Gastrocnemius medialis (tissue), 4 donors: ENCODE measurements around the gene DCAF6. TPM values are rescaled to one million over a fixed set of nuclear protein-coding genes. Genes with fewer than 3 reads are reported as not detected.

Experiments
- ATAC-seq, 2 donors: fragments of 150-250 bp; one replicate each; pipeline ENCODE4 v1.9.1; 2016
- DNase-seq, 2 donors: peaks; one replicate each; pipeline ENCODE4 v3.0.0-alpha.2; 2019
- H3K27ac ChIP-seq, 4 donors: fragments of 200-600 bp; sonication (generic); 1 replicate in 1 of 4; 2 replicates in 3 of 4; pipeline ENCODE4 v1.5.1; 2016 to 2018; ENCODE audit warnings: mild to moderate bottlenecking in 2 of 4, moderate library complexity in 1 of 4
- H3K27me3 ChIP-seq, 3 donors: fragments of 200-600 bp; sonication (generic) in 2 of 3; 1 replicate in 1 of 3; 2 replicates in 2 of 3; pipeline versions ENCODE4 v1.5.1 to v1.6.0; 2016 to 2019; ENCODE audit warnings: mild to moderate bottlenecking in 1 of 3, moderate library complexity in 1 of 3
- H3K36me3 ChIP-seq, 2 donors: fragments of 200-600 bp; sonication (generic) in 1 of 2; one replicate each; pipeline ENCODE4 v1.5.1; 2017 to 2018
- H3K4me1 ChIP-seq, 2 donors: fragments of 200-600 bp; sonication (generic) in 1 of 2; one replicate each; pipeline ENCODE4 v1.5.1; 2016 to 2017; ENCODE audit warnings: mild to moderate bottlenecking in 2 of 2
- H3K4me3 ChIP-seq, 4 donors: fragments of 200-600 bp; sonication (generic) in 3 of 4; 1 replicate in 1 of 4; 2 replicates in 3 of 4; pipeline ENCODE4 v1.5.1; 2016 to 2019; ENCODE audit warnings: mild to moderate bottlenecking in 2 of 4
- H3K9me3 ChIP-seq, 3 donors: fragments of 200-600 bp; sonication (generic) in 2 of 3; 1 replicate in 1 of 3; 2 replicates in 2 of 3; pipeline ENCODE4 v1.5.1; 2016 to 2019
- CTCF ChIP-seq, 5 experiments: fragments of 450-650 bp in 3 of 5; fragments of 200-600 bp in 2 of 5; sonication (generic) in 2 of 5; IDR thresholded peaks in 4 of 5; conservative IDR thresholded peaks in 1 of 5; 1 replicate in 4 of 5; 2 replicates in 1 of 5; pipeline ENCODE4 v1.5.1; 2016 to 2019; ENCODE audit warnings: antibody characterized with exemption in 5 of 5, mild to moderate bottlenecking in 3 of 5, moderate library complexity in 3 of 5
- POLR2A ChIP-seq, 2 donors: fragments of 450-650 bp; IDR thresholded peaks; one replicate each; pipeline ENCODE4 v1.6.1; 2017; ENCODE audit warnings: antibody characterized with exemption in 2 of 2, mild to moderate bottlenecking in 2 of 2, moderate library complexity in 2 of 2
- in situ Hi-C, 4 donors: fragments of 200-750 bp; cut with MboI; loops; one replicate each; pipeline versions ENCODE4 v1.15.0 to v1.8.0; 2017; ENCODE audit warnings: low sequenced_read_pairs in 4 of 4
- intact Hi-C: fragments of 100-400 bp; cut with DNase I; formaldehyde crosslinking; loops from one replicate; pipeline ENCODE4 v1.15.1; 2023; ENCODE audit warnings: low total_unique reads
- total RNA-seq, 4 donors: library from RNA; depleted of rRNA; stranded (reverse); fragments of >200 nt; gene quantifications; one replicate each; pipeline versions ENCODE4 v1.1.0 to v1.2.3, GENCODE V29; 2016

DCAF6 gene
- total RNA-seq, 4 donors from 2014 or later, result 365 to 466 (median 389) TPM

DNA sequence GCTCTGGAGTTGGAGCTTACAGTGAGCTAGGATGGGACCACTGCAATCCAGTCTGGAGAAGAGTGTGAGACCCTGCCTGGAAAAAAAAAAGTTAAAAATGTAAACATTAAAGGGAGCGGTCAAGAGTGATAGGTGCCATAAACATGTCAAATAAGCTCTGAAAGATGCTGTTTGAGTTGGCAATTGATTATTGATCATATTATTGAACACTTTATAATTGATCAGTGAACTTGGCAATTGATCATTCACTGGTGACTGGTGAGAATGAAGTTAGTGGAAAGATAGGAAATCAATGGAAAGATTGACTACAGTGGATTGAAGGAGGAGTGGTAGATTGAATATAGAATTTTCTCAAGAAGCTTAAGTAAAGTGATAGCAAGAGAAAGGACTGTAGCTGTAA, 64.7 kb downstream of the DCAF6 start:
- in situ Hi-C loops (no loop called here), intact Hi-C loops (no loop called here)
- ATAC-seq (no peak), DNase-seq (no peak)
- Histone ChIP-seq H3K27me3 (no peaks in the 10 kb centered on the region), H3K4me3 (no peak overlapping the region), H3K27ac (no peak overlapping the region), H3K9me3 (no peaks in the 10 kb centered on the region), H3K4me1 (no peaks in the 10 kb centered on the region), H3K36me3 (peaks cover 0 to 35% of the 10 kb centered on the region in 2 donors)
- TF ChIP-seq POLR2A (IDR thresholded peaks at IDR 0.05) (no peak), CTCF (IDR thresholded peaks at IDR 0.05 in 4 of 5, conservative IDR thresholded peaks at IDR 0.05 in 1 of 5) (no peak)

DNA sequence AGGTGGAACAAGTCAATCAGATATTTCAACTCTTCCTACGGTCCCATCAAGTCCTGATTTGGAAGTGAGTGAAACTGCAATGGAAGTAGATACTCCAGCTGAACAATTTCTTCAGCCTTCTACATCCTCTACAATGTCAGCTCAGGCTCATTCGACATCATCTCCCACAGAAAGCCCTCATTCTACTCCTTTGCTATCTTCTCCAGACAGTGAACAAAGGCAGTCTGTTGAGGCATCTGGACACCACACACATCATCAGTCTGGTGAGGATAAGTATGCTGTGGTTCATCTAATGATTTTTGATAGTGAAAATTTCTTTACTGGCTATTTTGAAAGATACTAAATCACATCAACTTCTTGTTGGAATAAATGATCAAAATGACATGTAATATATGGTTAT, 68.0 kb downstream of the DCAF6 start:
- H3K27ac ChIP-seq, result no peak overlapping the region
- no peak overlapping the region for H3K4me3 ChIP-seq
- no peaks in the 10 kb centered on the region for H3K27me3 ChIP-seq
- DNase-seq (no peak), ATAC-seq (no peak)
- H3K9me3 ChIP-seq, result no peaks in the 10 kb centered on the region
- TF ChIP-seq POLR2A (IDR thresholded peaks at IDR 0.05), result no peak
- no peak for TF ChIP-seq CTCF (IDR thresholded peaks at IDR 0.05 in 4 of 5, conservative IDR thresholded peaks at IDR 0.05 in 1 of 5)
- H3K36me3 ChIP-seq, result peaks cover 0 to 36% of the 10 kb centered on the region in 2 donors
- in situ Hi-C loops, result no loop called here
- intact Hi-C loops, result no loop called here
- H3K4me1 ChIP-seq, result no peaks in the 10 kb centered on the region

DNA sequence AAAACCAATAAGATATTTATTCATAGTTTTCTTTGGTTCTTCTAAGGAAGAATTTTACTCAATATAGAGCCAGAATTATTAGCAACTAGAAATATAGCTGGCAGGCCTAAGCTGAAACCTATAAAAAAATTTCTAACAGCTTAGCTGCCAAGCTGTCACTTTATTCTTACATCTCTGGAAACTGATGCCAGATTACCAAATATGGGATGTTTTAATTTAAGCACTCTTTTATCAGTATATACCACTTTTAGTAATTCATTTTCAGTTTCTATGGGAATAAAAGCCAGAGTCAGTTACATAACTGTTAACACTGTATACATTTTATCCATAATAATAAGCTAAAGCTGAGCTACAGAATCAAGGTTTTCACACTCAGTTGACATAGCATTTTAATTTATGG, 69.0 kb downstream of the DCAF6 start:
- no peak for DNase-seq
- in situ Hi-C loops (no loop called here), intact Hi-C loops (no loop called here)
- Histone ChIP-seq H3K27me3 (no peaks in the 10 kb centered on the region), H3K27ac (no peak overlapping the region), H3K4me1 (no peaks in the 10 kb centered on the region), H3K4me3 (no peak overlapping the region), H3K9me3 (no peaks in the 10 kb centered on the region), H3K36me3 (peaks cover 0 to 39% of the 10 kb centered on the region in 2 donors)
- TF ChIP-seq POLR2A (IDR thresholded peaks at IDR 0.05) (no peak), CTCF (IDR thresholded peaks at IDR 0.05 in 4 of 5, conservative IDR thresholded peaks at IDR 0.05 in 1 of 5) (no peak)
- no peak for ATAC-seq

DNA sequence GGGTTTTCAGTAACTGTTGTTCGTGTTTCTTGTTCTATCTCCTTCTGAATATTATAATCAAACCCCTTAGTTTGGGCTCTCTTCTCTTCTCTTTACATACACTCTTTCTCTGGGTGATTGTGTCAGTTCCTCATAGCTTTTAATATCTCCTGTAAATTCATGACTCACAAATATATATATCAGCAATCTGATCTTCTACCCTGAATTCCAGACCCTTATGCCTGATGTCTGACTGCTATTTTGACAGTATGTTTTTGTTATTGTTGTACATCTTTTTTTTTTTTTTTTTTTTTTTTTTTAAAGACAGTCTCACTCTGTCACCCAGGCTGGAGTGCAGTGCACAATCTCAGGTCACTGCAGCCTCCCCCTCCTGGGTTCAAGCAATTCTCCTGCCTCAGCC, 71.2 kb downstream of the DCAF6 start:
- TF ChIP-seq POLR2A (IDR thresholded peaks at IDR 0.05), result no peak
- TF ChIP-seq CTCF (IDR thresholded peaks at IDR 0.05 in 4 of 5, conservative IDR thresholded peaks at IDR 0.05 in 1 of 5), result no peak
- H3K4me3 ChIP-seq, result no peak overlapping the region
- peaks cover 0 to 36% of the 10 kb centered on the region in 2 donors for H3K36me3 ChIP-seq
- no peaks in the 10 kb centered on the region for H3K9me3 ChIP-seq
- H3K4me1 ChIP-seq, result no peaks in the 10 kb centered on the region
- in situ Hi-C loops, result no loop called here
- intact Hi-C loops, result no loop called here
- no peak for ATAC-seq
- H3K27me3 ChIP-seq, result no peaks in the 10 kb centered on the region
- no peak overlapping the region for H3K27ac ChIP-seq
- no peak for DNase-seq

GRCh38 chr1:168008595-168008994, 72.1 kb downstream of the DCAF6 start:
- Histone ChIP-seq H3K36me3 (peaks cover 0 to 28% of the 10 kb centered on the region in 2 donors), H3K27ac (no peak overlapping the region), H3K4me1 (no peaks in the 10 kb centered on the region), H3K27me3 (no peaks in the 10 kb centered on the region), H3K4me3 (no peak overlapping the region), H3K9me3 (no peaks in the 10 kb centered on the region)
- DNase-seq, result no peak
- no peak for ATAC-seq
- intact Hi-C loops, result no loop called here
- TF ChIP-seq CTCF (IDR thresholded peaks at IDR 0.05 in 4 of 5, conservative IDR thresholded peaks at IDR 0.05 in 1 of 5) (no peak), POLR2A (IDR thresholded peaks at IDR 0.05) (no peak)
- in situ Hi-C loops, result no loop called here
